ENCODE results near the gene LIPA. TPM values are rescaled to one million over a fixed set of nuclear protein-coding genes. Genes with fewer than 3 reads are reported as not detected.
A peak's percentile ranks its signal among the peaks of the same experiment; 100 is the strongest.

Gene LIPA
- total RNA-seq, 1 donor from 2014 or later = 17.0 TPM

DNA sequence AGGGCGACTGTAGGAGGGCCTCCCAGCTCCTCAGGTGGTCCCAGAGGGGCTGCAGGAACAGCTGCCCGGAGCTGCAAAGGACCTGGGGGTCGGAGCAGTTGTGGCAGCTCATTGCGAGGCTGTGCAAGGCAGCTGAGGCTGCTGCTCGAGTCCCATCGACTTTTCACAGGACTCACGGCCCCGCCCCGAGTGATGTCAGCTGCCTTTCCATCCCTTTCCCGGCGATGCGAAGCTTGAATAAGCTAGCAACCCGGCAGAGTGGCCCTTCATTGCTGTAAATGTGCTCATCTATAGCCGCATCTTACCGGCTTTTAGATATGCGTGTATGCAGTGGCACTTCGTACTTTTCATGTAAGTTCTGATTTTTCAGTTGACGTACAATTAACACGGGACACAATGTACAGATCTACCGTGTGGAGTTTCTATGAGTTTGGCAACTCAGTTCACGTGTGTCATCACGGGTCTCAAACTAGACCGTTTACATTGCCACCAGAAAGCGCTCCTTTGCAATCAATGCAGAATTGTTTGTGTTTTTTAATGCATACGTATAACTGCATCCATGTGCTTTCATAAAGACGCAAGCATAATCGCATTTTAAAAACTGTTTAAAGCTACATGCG is 44.3 kb downstream of the LIPA start, which contains the start of gene CH25H:
Gene CH25H (minus strand): TSS at position 137 of the 620 bp plus-strand sequence. CDS start 25 bp downstream, at position 112.
- Mint-ChIP-seq H3K36me3 (ENCODE audit: insufficient read depth) (no peaks in the 10 kb centered on the region), H3K4me1 (ENCODE audit: low read depth) (peaks cover 7% of the 10 kb centered on the region), H3K27ac (peak within 1 kb of the TSS; percentile 60), H3K4me3 (ENCODE audit: low read depth) (peak within 1 kb of the TSS; percentile 39), H3K27me3 (peaks cover 40% of the 10 kb centered on the region), H3K9me3 (ENCODE audit: low read depth) (no peaks in the 10 kb centered on the region)
- DNase-seq (ENCODE audit: low spot score, unreplicated experiment) = peak; percentile 34
- TF ChIP-seq, protein P1, sequence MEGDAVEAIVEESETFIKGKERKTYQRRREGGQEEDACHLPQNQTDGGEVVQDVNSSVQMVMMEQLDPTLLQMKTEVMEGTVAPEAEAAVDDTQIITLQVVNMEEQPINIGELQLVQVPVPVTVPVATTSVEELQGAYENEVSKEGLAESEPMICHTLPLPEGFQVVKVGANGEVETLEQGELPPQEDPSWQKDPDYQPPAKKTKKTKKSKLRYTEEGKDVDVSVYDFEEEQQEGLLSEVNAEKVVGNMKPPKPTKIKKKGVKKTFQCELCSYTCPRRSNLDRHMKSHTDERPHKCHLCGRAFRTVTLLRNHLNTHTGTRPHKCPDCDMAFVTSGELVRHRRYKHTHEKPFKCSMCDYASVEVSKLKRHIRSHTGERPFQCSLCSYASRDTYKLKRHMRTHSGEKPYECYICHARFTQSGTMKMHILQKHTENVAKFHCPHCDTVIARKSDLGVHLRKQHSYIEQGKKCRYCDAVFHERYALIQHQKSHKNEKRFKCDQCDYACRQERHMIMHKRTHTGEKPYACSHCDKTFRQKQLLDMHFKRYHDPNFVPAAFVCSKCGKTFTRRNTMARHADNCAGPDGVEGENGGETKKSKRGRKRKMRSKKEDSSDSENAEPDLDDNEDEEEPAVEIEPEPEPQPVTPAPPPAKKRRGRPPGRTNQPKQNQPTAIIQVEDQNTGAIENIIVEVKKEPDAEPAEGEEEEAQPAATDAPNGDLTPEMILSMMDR (IDR thresholded peaks at IDR 0.05; ENCODE audit: unreplicated experiment) = no peak

DNA sequence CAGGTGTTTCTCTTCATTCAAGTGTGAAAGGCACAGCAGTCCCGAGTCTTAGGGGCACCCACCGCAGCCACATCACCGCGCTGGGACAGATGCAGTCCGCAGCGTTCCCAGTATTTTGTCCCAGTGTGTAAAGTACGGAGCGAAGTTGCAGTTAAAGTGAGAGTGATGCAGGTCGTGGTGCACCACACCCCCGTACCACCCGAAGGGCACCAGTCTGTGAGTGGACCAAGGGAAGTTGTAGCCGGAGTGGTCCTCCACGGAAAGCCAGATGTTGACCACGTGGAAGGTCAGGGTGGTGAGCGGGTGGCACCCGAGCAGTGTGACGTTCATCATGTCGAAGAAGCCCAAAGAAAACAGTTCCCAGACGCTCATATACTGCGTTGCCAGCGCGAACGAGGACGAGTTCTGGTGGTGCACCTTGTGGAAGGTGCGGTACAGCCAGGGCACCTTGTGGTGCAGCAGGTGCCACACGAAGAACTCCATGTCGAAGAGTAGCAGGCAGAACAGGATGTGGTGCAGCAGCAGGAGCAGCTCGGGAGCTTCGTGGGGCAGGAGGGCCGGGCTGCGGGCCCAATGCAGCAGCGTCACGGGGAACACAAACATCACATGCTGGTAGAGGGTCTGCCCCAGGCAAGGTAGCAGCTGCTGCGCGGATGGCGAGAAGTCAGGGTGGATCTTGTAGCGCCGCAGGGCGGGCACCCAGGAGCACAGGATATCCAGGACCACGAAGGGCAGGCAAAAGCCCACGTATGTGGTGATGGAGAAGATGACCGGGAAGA is 45.0 kb downstream of the LIPA start:
- DNase-seq (ENCODE audit: low spot score, unreplicated experiment) = no peak
- H3K27ac Mint-ChIP-seq = peak overlapping the region; percentile 60

DNA sequence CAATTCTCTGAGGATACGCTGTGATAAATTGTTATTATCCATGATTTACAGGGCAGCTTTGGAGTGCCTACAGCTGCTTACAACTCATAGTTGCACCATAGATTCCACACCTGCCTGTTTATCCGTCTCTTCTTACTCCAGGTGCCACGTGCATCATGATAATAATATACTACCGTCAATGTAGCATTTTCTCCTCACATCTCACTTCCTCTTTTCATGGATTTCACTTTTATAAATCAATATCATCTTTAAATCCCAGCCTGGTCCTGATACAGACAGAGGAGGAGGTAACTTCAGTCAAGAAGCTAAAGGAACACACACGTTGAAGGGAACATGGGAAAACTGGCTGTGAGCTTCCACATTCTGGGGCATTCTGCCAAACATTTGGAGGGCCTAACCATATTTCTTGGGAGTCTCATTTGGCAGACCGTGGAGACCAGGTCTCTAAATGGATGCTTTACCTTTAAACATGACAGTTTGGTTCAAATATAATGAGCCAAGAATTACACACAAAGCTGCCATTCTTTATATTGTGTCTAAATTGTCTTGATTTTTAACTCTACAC is 46.9 kb downstream of the LIPA start:
- no peak for DNase-seq (ENCODE audit: low spot score, unreplicated experiment)
- Mint-ChIP-seq H3K36me3 (ENCODE audit: insufficient read depth) (no peaks in the 10 kb centered on the region), H3K9me3 (ENCODE audit: low read depth) (no peaks in the 10 kb centered on the region), H3K27me3 (peaks cover 22% of the 10 kb centered on the region), H3K4me1 (ENCODE audit: low read depth) (peaks cover 7% of the 10 kb centered on the region), H3K27ac (no peak overlapping the region), H3K4me3 (ENCODE audit: low read depth) (no peak overlapping the region)
- TF ChIP-seq, protein P1 (IDR thresholded peaks at IDR 0.05; ENCODE audit: unreplicated experiment) = no peak

More for the DNA sequence above, 45.0 kb downstream of the LIPA start:
- peaks cover 7% of the 10 kb centered on the region for H3K4me1 Mint-ChIP-seq (ENCODE audit: low read depth)
- TF ChIP-seq, protein P1 (IDR thresholded peaks at IDR 0.05; ENCODE audit: unreplicated experiment) = no peak
- peaks cover 36% of the 10 kb centered on the region for H3K27me3 Mint-ChIP-seq
- peak overlapping the region; percentile 30 for H3K4me3 Mint-ChIP-seq (ENCODE audit: low read depth)
- no peaks in the 10 kb centered on the region for H3K36me3 Mint-ChIP-seq (ENCODE audit: insufficient read depth)
- no peaks in the 10 kb centered on the region for H3K9me3 Mint-ChIP-seq (ENCODE audit: low read depth)

DNA sequence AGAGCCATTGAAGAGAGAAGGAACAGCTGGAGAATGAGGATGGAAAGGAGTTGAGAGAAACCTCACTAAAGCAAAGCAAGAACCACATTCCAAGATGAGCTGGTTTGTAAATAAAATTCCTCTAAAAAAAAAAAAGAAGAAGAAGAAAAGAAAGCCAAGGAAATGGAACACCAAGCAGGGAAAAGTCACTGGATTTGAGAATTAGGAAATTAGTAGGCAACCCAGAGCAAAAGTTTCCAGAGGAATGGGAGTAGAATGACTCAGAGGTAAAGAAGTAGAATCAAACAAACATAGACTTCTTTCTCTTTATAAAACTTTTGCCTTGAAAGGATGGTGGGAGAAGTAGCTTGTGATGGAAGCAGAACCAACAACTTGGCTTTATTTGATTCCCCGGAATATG is 48.3 kb downstream of the LIPA start:
- Mint-ChIP-seq H3K36me3 (ENCODE audit: insufficient read depth) (no peaks in the 10 kb centered on the region), H3K27me3 (peaks cover 17% of the 10 kb centered on the region), H3K9me3 (ENCODE audit: low read depth) (no peaks in the 10 kb centered on the region), H3K4me3 (ENCODE audit: low read depth) (no peak overlapping the region), H3K4me1 (ENCODE audit: low read depth) (peaks cover 7% of the 10 kb centered on the region), H3K27ac (no peak overlapping the region)
- TF ChIP-seq, protein P1 (IDR thresholded peaks at IDR 0.05; ENCODE audit: unreplicated experiment) = no peak
- DNase-seq (ENCODE audit: low spot score, unreplicated experiment) = no peak

DNA sequence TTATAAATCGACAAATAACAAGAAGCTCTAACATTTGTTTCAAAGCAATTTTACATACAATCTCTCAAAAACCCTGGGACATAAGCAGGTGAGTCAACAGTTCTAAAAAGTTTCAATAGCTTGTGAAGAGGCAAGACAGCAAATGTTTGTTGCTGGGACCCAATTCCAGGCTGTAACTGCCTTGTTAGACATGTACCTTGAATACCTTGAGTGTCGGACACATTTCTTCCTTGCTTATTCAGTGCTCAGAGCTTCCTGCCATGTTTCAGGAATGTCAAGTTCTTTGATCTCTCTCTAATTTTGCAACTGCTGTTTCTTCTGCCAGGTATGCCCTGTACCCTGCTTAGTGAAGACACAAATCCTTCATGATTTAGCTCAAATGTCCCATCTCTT is 49.5 kb downstream of the LIPA start:
- Mint-ChIP-seq H3K27me3 (peaks cover 26% of the 10 kb centered on the region), H3K27ac (no peak overlapping the region), H3K36me3 (ENCODE audit: insufficient read depth) (no peaks in the 10 kb centered on the region), H3K4me3 (ENCODE audit: low read depth) (no peak overlapping the region), H3K9me3 (ENCODE audit: low read depth) (no peaks in the 10 kb centered on the region), H3K4me1 (ENCODE audit: low read depth) (peaks cover 7% of the 10 kb centered on the region)
- TF ChIP-seq, protein P1 (IDR thresholded peaks at IDR 0.05; ENCODE audit: unreplicated experiment) = no peak
- DNase-seq (ENCODE audit: low spot score, unreplicated experiment) = no peak
